Measurements from ENCODE around the gene LRRC4C.
"Not testable (repeated sequence)": the region's sequence is repeated elsewhere in the genome, so short reads cannot be mapped to it uniquely, and the experiment has no call there.

The LRRC4C gene

GRCh38 chr11:40219401-40219800, 1240.1 kb downstream of the LRRC4C start:
- no peak for DNase-seq

GRCh38 chr11:40215556-40215955, 1243.9 kb downstream of the LRRC4C start:
- no peak for DNase-seq

- no peak for DNase-seq
These were observed 1252.0 kb downstream of the LRRC4C start for GRCh38 chr11:40207416-40207815.

- DNase-seq = no peak
These were observed 1255.2 kb downstream of the LRRC4C start for GRCh38 chr11:40204228-40204627.

GRCh38 chr11:40203606-40204005, 1255.8 kb downstream of the LRRC4C start:
- no peak for DNase-seq

GRCh38 chr11:40202589-40203270, 1256.7 kb downstream of the LRRC4C start:
- DNase-seq = no peak

- DNase-seq = not testable (repeated sequence)
These were observed 1266.9 kb downstream of the LRRC4C start for GRCh38 chr11:40192590-40192989.

GRCh38 chr11:40190294-40190693, 1269.2 kb downstream of the LRRC4C start:
- no peak for DNase-seq

- DNase-seq = no peak
These were observed 1270.6 kb downstream of the LRRC4C start for GRCh38 chr11:40188848-40189247.

- DNase-seq = no peak
These were observed 1272.2 kb downstream of the LRRC4C start for GRCh38 chr11:40187295-40187694.

- no peak for DNase-seq
These were observed 1272.8 kb downstream of the LRRC4C start for GRCh38 chr11:40186437-40187263.

- DNase-seq = no peak
These were observed 1273.7 kb downstream of the LRRC4C start for GRCh38 chr11:40185793-40186192.

- no peak for DNase-seq
These were observed 1276.1 kb downstream of the LRRC4C start for GRCh38 chr11:40183073-40184064.

GRCh38 chr11:40179541-40179940, 1279.9 kb downstream of the LRRC4C start:
- no peak for DNase-seq

- no peak for DNase-seq
These were observed 1281.0 kb downstream of the LRRC4C start for GRCh38 chr11:40178470-40178869.

- DNase-seq = no peak
These were observed 1283.5 kb downstream of the LRRC4C start for GRCh38 chr11:40175980-40176379.

- no peak for DNase-seq
These were observed 1289.4 kb downstream of the LRRC4C start for GRCh38 chr11:40170078-40170477.

GRCh38 chr11:40168414-40168813, 1291.0 kb downstream of the LRRC4C start:
- no peak for DNase-seq

- DNase-seq = not testable (repeated sequence)
These were observed 1291.6 kb downstream of the LRRC4C start for GRCh38 chr11:40167805-40168204.

- no peak for DNase-seq
These were observed 1292.6 kb downstream of the LRRC4C start for GRCh38 chr11:40166892-40167291.

GRCh38 chr11:40162901-40163883, 1296.3 kb downstream of the LRRC4C start:
- no peak for DNase-seq
